Measurements from ENCODE around the gene NXPH4.

The NXPH4 gene

DNA sequence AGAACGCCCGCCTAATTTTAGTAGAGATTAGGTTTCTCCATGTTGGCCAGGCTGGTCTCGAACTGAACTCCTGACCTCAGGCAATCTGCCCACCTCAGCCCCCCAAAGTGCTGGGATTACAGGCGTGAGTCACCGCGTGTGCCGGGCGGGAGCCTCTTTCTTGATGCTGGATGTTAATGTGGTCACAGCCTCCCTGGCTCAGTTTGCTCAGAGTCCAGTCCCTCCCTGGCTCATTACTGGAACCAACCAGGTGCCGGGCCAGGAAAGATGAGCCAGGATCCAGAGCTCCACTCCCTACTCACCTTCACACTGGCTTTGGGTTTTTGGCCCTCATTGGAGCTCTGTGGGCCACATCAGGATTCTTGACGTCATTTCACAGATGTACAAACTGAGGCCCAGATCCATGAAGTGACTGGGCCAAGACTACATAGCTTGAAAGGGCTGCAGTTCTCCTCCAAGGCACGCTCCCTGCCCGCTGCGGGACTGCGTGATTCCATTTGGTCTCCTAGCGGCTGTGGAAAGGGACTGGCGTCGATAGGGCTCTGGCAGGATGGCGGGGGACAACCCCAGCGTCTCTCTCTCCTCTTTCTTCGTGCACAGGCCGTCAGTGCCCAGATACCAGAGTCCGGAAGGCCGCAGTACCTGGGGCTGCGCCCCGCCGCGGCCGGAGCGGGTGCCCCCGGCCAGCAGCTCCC lies 7.8 kb downstream of the NXPH4 start:
- TF ChIP-seq TAF1 (IDR thresholded peaks at IDR 0.05; ENCODE audit: low read depth), result no peak
- TF ChIP-seq CEBPB (IDR thresholded peaks at IDR 0.05), result no peak
- TF ChIP-seq, protein P1, sequence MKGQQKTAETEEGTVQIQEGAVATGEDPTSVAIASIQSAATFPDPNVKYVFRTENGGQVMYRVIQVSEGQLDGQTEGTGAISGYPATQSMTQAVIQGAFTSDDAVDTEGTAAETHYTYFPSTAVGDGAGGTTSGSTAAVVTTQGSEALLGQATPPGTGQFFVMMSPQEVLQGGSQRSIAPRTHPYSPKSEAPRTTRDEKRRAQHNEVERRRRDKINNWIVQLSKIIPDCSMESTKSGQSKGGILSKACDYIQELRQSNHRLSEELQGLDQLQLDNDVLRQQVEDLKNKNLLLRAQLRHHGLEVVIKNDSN (IDR thresholded peaks at IDR 0.05), result no peak
- no peak for TF ChIP-seq FOXM1 (IDR thresholded peaks at IDR 0.05; ENCODE audit: borderline replicate concordance, low read depth)
- TF ChIP-seq ZBTB7A (IDR thresholded peaks at IDR 0.05; ENCODE audit: low read depth), result no peak
- TF ChIP-seq, protein P2, sequence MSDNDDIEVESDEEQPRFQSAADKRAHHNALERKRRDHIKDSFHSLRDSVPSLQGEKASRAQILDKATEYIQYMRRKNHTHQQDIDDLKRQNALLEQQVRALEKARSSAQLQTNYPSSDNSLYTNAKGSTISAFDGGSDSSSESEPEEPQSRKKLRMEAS (IDR thresholded peaks at IDR 0.05), result no peak
- no peak for TF ChIP-seq TEAD4 (IDR thresholded peaks at IDR 0.05)
- TF ChIP-seq EGR1 (IDR thresholded peaks at IDR 0.05), result no peak
- no peak for TF ChIP-seq RAD21 (IDR thresholded peaks at IDR 0.05; ENCODE audit: low read depth)
- no peak for TF ChIP-seq CREB1 (IDR thresholded peaks at IDR 0.05; ENCODE audit: low read depth)
- no peak for TF ChIP-seq EP300 (IDR thresholded peaks at IDR 0.05; ENCODE audit: borderline replicate concordance)
- no peak for TF ChIP-seq NFIC (IDR thresholded peaks at IDR 0.05)
- no peak for TF ChIP-seq TCF12 (IDR thresholded peaks at IDR 0.05; ENCODE audit: low read depth)

- TF ChIP-seq NFIC (IDR thresholded peaks at IDR 0.05), result peak; percentile 70
- TF ChIP-seq, protein P2 (IDR thresholded peaks at IDR 0.05), result no peak
Observed at GRCh38 chr12:57224973-57225679, 8.5 kb downstream of the NXPH4 start.

DNA sequence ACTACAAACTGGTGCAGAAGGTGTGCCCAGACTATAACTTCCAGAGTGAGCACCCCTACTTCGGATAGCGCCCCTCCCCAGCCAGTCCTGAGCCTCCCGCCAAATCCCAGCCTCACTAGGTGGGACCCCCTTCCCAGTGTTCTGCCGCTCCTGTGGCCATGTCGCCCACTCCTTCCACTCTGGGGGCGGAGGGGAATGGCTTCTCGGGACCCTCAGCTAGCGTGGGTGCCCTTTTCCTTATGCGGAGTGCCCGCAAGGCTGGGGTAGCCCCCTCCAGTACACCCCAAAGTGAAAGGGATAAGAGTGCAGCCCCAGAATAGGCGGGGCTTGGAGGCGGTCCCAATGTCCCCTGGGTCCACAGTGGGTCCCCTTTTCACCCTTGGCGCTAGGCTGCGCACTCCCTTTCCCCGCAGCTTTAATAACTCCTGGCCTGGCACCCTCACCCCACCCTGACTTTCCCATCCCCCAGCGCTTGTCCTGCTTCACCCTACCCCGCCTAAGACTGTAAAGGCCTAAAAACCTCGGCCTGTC lies 9.2 kb downstream of the NXPH4 start:
- TF ChIP-seq YY1 (IDR thresholded peaks at IDR 0.05; ENCODE audit: low read depth), result no peak
- TF ChIP-seq FOXM1 (IDR thresholded peaks at IDR 0.05; ENCODE audit: borderline replicate concordance, low read depth), result no peak
- TF ChIP-seq, protein P2 (IDR thresholded peaks at IDR 0.05), result no peak
- TF ChIP-seq RAD21 (IDR thresholded peaks at IDR 0.05; ENCODE audit: low read depth), result no peak
- no peak for TF ChIP-seq NFIC (IDR thresholded peaks at IDR 0.05)
- TF ChIP-seq CEBPB (IDR thresholded peaks at IDR 0.05), result no peak
- TF ChIP-seq ZBTB7A (IDR thresholded peaks at IDR 0.05; ENCODE audit: low read depth), result no peak
- no peak for TF ChIP-seq TCF12 (IDR thresholded peaks at IDR 0.05; ENCODE audit: low read depth)
- TF ChIP-seq TEAD4 (IDR thresholded peaks at IDR 0.05), result no peak
- TF ChIP-seq REST (IDR thresholded peaks at IDR 0.05; ENCODE audit: low read depth), result no peak
- no peak for TF ChIP-seq TAF1 (IDR thresholded peaks at IDR 0.05; ENCODE audit: low read depth)
- TF ChIP-seq CREB1 (IDR thresholded peaks at IDR 0.05; ENCODE audit: low read depth), result no peak
- no peak for TF ChIP-seq EP300 (IDR thresholded peaks at IDR 0.05; ENCODE audit: borderline replicate concordance)
- TF ChIP-seq, protein P1 (IDR thresholded peaks at IDR 0.05), result no peak
- no peak for TF ChIP-seq EGR1 (IDR thresholded peaks at IDR 0.05)

DNA sequence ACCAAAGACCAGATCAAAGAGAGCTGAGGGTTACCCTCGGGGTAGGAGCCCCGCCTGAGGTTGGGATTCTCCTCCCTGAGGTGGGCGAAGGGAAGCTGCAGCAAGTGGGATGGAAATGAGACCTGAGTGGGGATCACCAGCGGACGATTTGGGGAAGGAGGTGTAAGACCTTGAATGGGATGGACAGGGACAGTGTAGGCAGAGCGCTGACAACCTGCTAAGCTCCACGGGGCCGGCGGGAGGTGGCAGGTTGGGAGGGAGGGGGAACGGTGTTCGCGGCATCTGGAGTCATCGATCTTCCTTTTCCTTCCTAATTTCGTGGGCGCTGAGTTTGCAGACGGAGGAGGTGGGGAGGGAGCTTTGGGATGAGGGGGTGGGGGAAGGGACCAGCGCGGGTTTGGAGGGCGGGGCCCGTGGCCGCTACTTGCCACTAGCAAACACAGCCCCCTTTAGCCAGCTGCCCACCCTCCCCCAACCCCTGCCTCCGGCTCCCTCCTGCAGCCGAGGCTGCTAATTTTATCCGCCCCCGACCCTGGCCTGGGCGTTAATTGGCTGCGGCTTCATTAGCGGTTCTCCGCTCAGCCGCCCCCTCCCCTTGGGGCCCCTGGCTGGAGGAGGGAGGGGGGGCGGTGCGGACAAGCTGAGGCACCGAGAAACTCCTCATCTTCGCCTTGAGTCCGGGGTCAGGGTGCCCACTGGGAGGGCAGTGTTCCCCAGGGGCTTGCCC lies 10.2 kb downstream of the NXPH4 start:
- TF ChIP-seq, protein P2 (IDR thresholded peaks at IDR 0.05), result no peak
- no peak for TF ChIP-seq TAF1 (IDR thresholded peaks at IDR 0.05; ENCODE audit: low read depth)
- no peak for TF ChIP-seq FOXM1 (IDR thresholded peaks at IDR 0.05; ENCODE audit: borderline replicate concordance, low read depth)
- TF ChIP-seq CEBPB (IDR thresholded peaks at IDR 0.05), result no peak
- TF ChIP-seq YY1 (IDR thresholded peaks at IDR 0.05; ENCODE audit: low read depth), result no peak
- no peak for TF ChIP-seq TEAD4 (IDR thresholded peaks at IDR 0.05)
- no peak for TF ChIP-seq RAD21 (IDR thresholded peaks at IDR 0.05; ENCODE audit: low read depth)

- TF ChIP-seq REST (IDR thresholded peaks at IDR 0.05; ENCODE audit: low read depth), result no peak
- no peak for TF ChIP-seq YY1 (IDR thresholded peaks at IDR 0.05; ENCODE audit: low read depth)
- TF ChIP-seq, protein P1 (IDR thresholded peaks at IDR 0.05), result no peak
- TF ChIP-seq TAF1 (IDR thresholded peaks at IDR 0.05; ENCODE audit: low read depth), result no peak
- no peak for TF ChIP-seq EGR1 (IDR thresholded peaks at IDR 0.05)
- TF ChIP-seq FOXM1 (IDR thresholded peaks at IDR 0.05; ENCODE audit: borderline replicate concordance, low read depth), result no peak
- TF ChIP-seq CEBPB (IDR thresholded peaks at IDR 0.05), result no peak
- TF ChIP-seq ZBTB7A (IDR thresholded peaks at IDR 0.05; ENCODE audit: low read depth), result no peak
- TF ChIP-seq, protein P2 (IDR thresholded peaks at IDR 0.05), result no peak
- TF ChIP-seq TEAD4 (IDR thresholded peaks at IDR 0.05), result no peak
- TF ChIP-seq CREB1 (IDR thresholded peaks at IDR 0.05; ENCODE audit: low read depth), result no peak
- no peak for TF ChIP-seq NFIC (IDR thresholded peaks at IDR 0.05)
- TF ChIP-seq EP300 (IDR thresholded peaks at IDR 0.05; ENCODE audit: borderline replicate concordance), result no peak
- no peak for TF ChIP-seq TCF12 (IDR thresholded peaks at IDR 0.05; ENCODE audit: low read depth)
- TF ChIP-seq RAD21 (IDR thresholded peaks at IDR 0.05; ENCODE audit: low read depth), result no peak
Observed at GRCh38 chr12:57227315-57228115, 10.9 kb downstream of the NXPH4 start.
